Central memory CD8-positive, alpha-beta T cell (primary cell): Measurements from ENCODE around the gene PHLDB2.

ENCODE experiments used
- ATAC-seq: fragments of 150-1000 bp; cut with Tn5 transposase; replicated peaks from 2 replicates; pipeline ENCODE4 v1.10.0; 2022; ENCODE audit warnings: mild to moderate bottlenecking, moderate FRiP score, moderate number of reproducible peaks; ENCODE audit not compliant: poor library complexity, severe bottlenecking; ENCODE audit errors: extremely low read depth
- DNase-seq, 2 donors: peaks; one replicate each; pipeline ENCODE4 v3.0.0; 2021; ENCODE audit warnings: low spot score in 2 of 2
- H3K27ac Mint-ChIP-seq: one replicate; pipeline ENCODE4 v1.8.0; 2022; ENCODE audit warnings: low read depth, mild to moderate bottlenecking, moderate library complexity, mixed read lengths
- H3K27me3 Mint-ChIP-seq: one replicate; pipeline ENCODE4 v1.8.0; 2022; ENCODE audit warnings: mixed read lengths
- H3K36me3 Mint-ChIP-seq: one replicate; pipeline ENCODE4 v1.8.0; 2022; ENCODE audit warnings: mild to moderate bottlenecking, moderate library complexity, mixed read lengths; ENCODE audit not compliant: insufficient read depth
- H3K4me1 Mint-ChIP-seq: one replicate; pipeline ENCODE4 v1.8.0; 2022; ENCODE audit warnings: mixed read lengths
- H3K4me3 Mint-ChIP-seq: one replicate; pipeline ENCODE4 v1.8.0; 2022; ENCODE audit warnings: mild to moderate bottlenecking, moderate library complexity, mixed read lengths
- H3K9me3 Mint-ChIP-seq: one replicate; pipeline ENCODE4 v1.8.0; 2022; ENCODE audit warnings: mixed read lengths

PHLDB2 gene

DNA sequence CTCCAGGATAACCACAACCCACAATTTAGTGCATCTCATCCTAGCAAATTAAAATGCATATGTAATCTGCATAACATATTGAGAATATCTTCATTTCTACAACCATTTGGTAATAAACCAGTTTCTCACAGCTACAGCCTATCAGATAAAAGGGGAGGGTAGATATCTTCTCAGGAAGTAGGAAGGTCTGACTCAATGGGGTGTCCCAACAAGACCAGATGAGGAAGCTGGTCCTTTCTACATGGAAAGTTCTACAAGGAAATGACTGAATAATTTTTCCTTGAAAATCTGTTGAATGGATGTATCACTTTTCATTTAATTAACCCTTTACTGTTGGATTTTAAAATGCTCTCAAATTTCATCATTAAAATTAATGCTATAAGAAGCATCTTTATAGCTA is 158.0 kb downstream of the PHLDB2 start:
- no peak overlapping the region for H3K27ac Mint-ChIP-seq
- ATAC-seq (no peak), DNase-seq (no peak)
- no peak overlapping the region for H3K4me3 Mint-ChIP-seq
- H3K9me3 Mint-ChIP-seq = no peaks in the 10 kb centered on the region
- H3K36me3 Mint-ChIP-seq = no peaks in the 10 kb centered on the region
- H3K27me3 Mint-ChIP-seq = no peaks in the 10 kb centered on the region
- H3K4me1 Mint-ChIP-seq = peaks cover 9% of the 10 kb centered on the region

DNA sequence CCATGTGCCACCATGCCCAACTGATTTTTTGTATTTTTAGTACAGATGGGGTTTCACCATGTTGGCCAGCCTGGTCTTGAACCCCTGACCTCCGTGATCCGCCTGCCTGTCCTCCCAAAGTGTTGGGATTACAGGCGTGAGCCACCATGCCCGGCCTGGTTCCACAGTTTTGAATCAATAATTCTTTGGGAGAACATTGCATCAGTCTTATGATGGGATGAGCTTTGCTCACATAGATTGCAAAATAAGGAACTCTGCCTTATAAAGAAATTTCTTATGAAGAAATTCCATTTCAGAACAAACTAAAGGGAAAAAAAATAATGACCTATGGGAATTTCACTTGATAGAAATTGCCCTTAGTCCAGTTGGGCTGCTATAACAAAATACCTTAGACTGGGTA is 159.6 kb downstream of the PHLDB2 start:
- H3K27ac Mint-ChIP-seq = no peak overlapping the region
- ATAC-seq = no peak
- H3K4me3 Mint-ChIP-seq = no peak overlapping the region
- H3K27me3 Mint-ChIP-seq = no peaks in the 10 kb centered on the region
- H3K9me3 Mint-ChIP-seq = no peaks in the 10 kb centered on the region
- H3K4me1 Mint-ChIP-seq = peaks cover 6% of the 10 kb centered on the region
- H3K36me3 Mint-ChIP-seq = no peaks in the 10 kb centered on the region
- no peak for DNase-seq

DNA sequence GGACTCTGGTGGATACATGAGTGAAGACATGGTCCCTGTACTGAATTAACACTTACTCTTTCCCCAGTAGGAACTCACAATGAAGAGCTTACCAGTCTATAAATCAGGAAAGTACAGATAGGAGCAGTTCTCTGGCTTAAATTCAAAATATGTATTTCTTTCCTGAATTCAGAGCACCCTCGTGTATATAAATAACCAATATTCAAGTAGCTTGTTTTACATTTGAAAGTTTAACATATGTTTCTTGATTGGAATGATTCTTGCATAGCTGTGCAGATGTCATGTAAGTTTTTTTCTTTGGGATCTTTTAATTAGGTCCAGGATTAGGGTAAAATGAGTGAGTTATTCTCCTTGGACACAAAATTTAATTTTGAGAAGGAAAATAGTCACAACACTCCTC is 160.7 kb downstream of the PHLDB2 start:
- H3K27ac Mint-ChIP-seq = no peak overlapping the region
- H3K4me1 Mint-ChIP-seq = no peaks in the 10 kb centered on the region
- no peaks in the 10 kb centered on the region for H3K9me3 Mint-ChIP-seq
- DNase-seq (no peak), ATAC-seq (no peak)
- no peaks in the 10 kb centered on the region for H3K36me3 Mint-ChIP-seq
- no peak overlapping the region for H3K4me3 Mint-ChIP-seq
- H3K27me3 Mint-ChIP-seq = no peaks in the 10 kb centered on the region

GRCh38 chr3:112020674-112021085 is 161.6 kb downstream of the PHLDB2 start:
- DNase-seq (no peak), ATAC-seq (no peak)
- Mint-ChIP-seq H3K4me3 (no peak overlapping the region), H3K27me3 (no peaks in the 10 kb centered on the region), H3K4me1 (no peaks in the 10 kb centered on the region), H3K9me3 (no peaks in the 10 kb centered on the region), H3K36me3 (no peaks in the 10 kb centered on the region), H3K27ac (no peak overlapping the region)
